Spleen (tissue), 11 donors: ENCODE data around the gene RANBP10. TPM values are rescaled to one million over a fixed set of nuclear protein-coding genes. Genes with fewer than 3 reads are reported as not detected.

ENCODE experiments used
- DNase-seq: peaks from one replicate; pipeline ENCODE4 v3.0.0-alpha.2; 2020
- H3K27ac ChIP-seq, 8 donors: fragments of 200-600 bp; sonication (generic) in 7 of 8; 1 replicate in 4 of 8; 2 replicates in 4 of 8; pipeline versions ENCODE4 v1.5.0 to v1.8.0; 2016 to 2021; ENCODE audit warnings: inconsistent platforms in 4 of 8, mild to moderate bottlenecking in 4 of 8, moderate library complexity in 1 of 8
- H3K27me3 ChIP-seq, 7 donors: fragments of 200-600 bp; sonication (generic) in 6 of 7; replicated peaks in 1 of 7; 1 replicate in 4 of 7; 2 replicates in 3 of 7; pipeline versions ENCODE4 v1.5.0 to v1.8.0; 2016 to 2021; ENCODE audit warnings: inconsistent platforms in 3 of 7, mild to moderate bottlenecking in 1 of 7
- H3K36me3 ChIP-seq, 6 donors: fragments of 200-600 bp; sonication (generic) in 5 of 6; 1 replicate in 4 of 6; 2 replicates in 2 of 6; pipeline versions ENCODE4 v1.5.0 to v1.8.0; 2016 to 2021; ENCODE audit warnings: inconsistent platforms in 2 of 6
- H3K4me1 ChIP-seq, 6 donors: fragments of 200-600 bp; sonication (generic) in 5 of 6; 1 replicate in 3 of 6; 2 replicates in 3 of 6; pipeline versions ENCODE4 v1.5.0 to v1.8.0; 2016 to 2021; ENCODE audit warnings: inconsistent platforms in 3 of 6
- H3K4me3 ChIP-seq, 8 donors: fragments of 200-600 bp; sonication (generic) in 7 of 8; 1 replicate in 4 of 8; 2 replicates in 4 of 8; pipeline versions ENCODE4 v1.5.0 to v1.8.0; 2016 to 2021; ENCODE audit warnings: inconsistent platforms in 4 of 8, mild to moderate bottlenecking in 4 of 8, moderate library complexity in 2 of 8
- H3K9me3 ChIP-seq, 8 donors: fragments of 200-600 bp; sonication (generic) in 7 of 8; 1 replicate in 4 of 8; 2 replicates in 4 of 8; pipeline versions ENCODE4 v1.5.0 to v1.8.0; 2016 to 2021; ENCODE audit warnings: inconsistent platforms in 4 of 8
- POLR2A ChIP-seq, 3 donors: fragments of 450-650 bp; IDR thresholded peaks; one replicate each; pipeline ENCODE4 v1.5.1; 2017; ENCODE audit warnings: antibody characterized with exemption in 3 of 3, mild to moderate bottlenecking in 1 of 3
- POLR2AphosphoS5 ChIP-seq, 3 donors: sonication (generic); formaldehyde crosslinking; IDR thresholded peaks; one replicate each; pipeline ENCODE4 v1.5.1; 2017; ENCODE audit warnings: antibody characterized with exemption in 3 of 3
- WGBS, 5 donors: extraction: QIAGEN DNeasy Blood & Tissue Kit in 3 of 5; methylation state at CpG; one replicate each; pipeline versions ENCODE4 v1.1.5 to v1.1.7; 2013 to 2018; 5-methylcytosine and 5-hydroxymethylcytosine counted together
- intact Hi-C: fragments of 100-400 bp; cut with DNase I; formaldehyde crosslinking; loops from one replicate; pipeline ENCODE4 v1.15.0; 2023; ENCODE audit warnings: low total_unique reads
- polyA plus RNA-seq, 3 donors: library from polyadenylated mRNA; stranded (reverse); fragments of 200-250 nt; gene quantifications; one replicate each; pipeline ENCODE4 v1.2.1, GENCODE V29; 2013
- total RNA-seq, 7 donors: library from RNA; depleted of rRNA in 3 of 7; stranded (reverse); fragments of >200 nt in 3 of 7; fragmentation: NEBNext Ultra II Directional in 4 of 7; extraction: Animal tissue kit (Norgen Biotek cat#: 25700) in 4 of 7; gene quantifications; one replicate each; pipeline versions ENCODE4 v1.1.0 to v1.2.1, GENCODE V29; 2016 to 2021
- TF ChIP-seq, protein P1 (sequence below), 11 experiments: fragments of 200-600 bp in 7 of 11; fragments of 450-650 bp in 4 of 11; sonication (generic) in 4 of 11; IDR thresholded peaks in 8 of 11; conservative IDR thresholded peaks in 3 of 11; 1 replicate in 7 of 11; 2 replicates in 4 of 11; pipeline versions ENCODE4 v1.4.0 to v1.8.0; 2016 to 2021; ENCODE audit warnings: antibody characterized with exemption in 11 of 11, inconsistent platforms in 4 of 11, mild to moderate bottlenecking in 1 of 11
- donor health status: healthy with polysubstance abuse.
- donor health status: DM: no; HTN: no; CAD: no; lungs with moderate emphysema.
- donor health status: DM: no; HTN: no; CAD: no.
- donor health status: Bipolar disorder and iron deficiency.
- donor health status: healthy.
- donor health status: DM: no; HTN: no; CAD: no.
- donor health status: DM: yes; HTN: yes; CAD: no.

RANBP10 gene
- total and polyA plus RNA-seq, 10 donors = 6.6 to 38.6 (median 22.6) TPM

DNA sequence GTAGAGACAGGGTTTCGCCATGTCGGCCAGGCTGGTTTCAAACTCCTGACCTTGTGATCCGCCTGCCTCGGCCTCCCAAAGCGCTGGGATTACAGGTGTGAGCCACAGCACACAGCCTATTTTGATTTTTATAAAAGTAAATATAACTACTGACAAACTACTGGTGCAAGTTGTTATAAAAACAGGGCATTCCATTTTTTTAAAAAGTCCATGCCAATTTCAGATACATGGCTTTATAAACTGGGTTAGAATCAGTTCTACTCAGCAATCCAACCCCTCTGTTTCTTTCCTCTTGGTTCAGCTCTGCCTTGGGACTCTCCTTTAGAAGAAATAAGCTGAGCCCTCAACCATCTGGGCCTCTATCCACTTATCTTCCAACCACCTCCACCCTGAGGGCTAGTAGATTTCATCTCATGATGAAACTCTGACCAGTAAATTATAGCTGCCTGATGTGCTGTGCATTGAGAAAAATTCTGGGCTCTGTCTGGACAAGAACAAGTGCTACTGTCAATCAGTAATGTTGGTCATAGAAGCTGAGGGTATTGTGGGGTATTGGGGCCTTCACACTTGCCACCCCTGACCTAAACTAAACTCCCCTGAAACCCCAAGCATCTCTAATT lies 10.2 kb downstream of the RANBP10 start:
- peaks cover 0 to 52% (median 14%) of the 10 kb centered on the region in 6 donors for H3K36me3 ChIP-seq
- H3K27me3 ChIP-seq = no peaks in the 10 kb centered on the region
- 92 to 99% (median 97%) methylated on average over 5 of the region's 5 CpGs for WGBS, 5 donors
- DNase-seq = no peak
- no peak overlapping the region for H3K4me3 ChIP-seq
- intact Hi-C loops = no loop called here
- TF ChIP-seq, protein P1, sequence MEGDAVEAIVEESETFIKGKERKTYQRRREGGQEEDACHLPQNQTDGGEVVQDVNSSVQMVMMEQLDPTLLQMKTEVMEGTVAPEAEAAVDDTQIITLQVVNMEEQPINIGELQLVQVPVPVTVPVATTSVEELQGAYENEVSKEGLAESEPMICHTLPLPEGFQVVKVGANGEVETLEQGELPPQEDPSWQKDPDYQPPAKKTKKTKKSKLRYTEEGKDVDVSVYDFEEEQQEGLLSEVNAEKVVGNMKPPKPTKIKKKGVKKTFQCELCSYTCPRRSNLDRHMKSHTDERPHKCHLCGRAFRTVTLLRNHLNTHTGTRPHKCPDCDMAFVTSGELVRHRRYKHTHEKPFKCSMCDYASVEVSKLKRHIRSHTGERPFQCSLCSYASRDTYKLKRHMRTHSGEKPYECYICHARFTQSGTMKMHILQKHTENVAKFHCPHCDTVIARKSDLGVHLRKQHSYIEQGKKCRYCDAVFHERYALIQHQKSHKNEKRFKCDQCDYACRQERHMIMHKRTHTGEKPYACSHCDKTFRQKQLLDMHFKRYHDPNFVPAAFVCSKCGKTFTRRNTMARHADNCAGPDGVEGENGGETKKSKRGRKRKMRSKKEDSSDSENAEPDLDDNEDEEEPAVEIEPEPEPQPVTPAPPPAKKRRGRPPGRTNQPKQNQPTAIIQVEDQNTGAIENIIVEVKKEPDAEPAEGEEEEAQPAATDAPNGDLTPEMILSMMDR (IDR thresholded peaks at IDR 0.05 in 8 of 11, conservative IDR thresholded peaks at IDR 0.05 in 3 of 11) = no peak
- TF ChIP-seq POLR2AphosphoS5 (IDR thresholded peaks at IDR 0.05) (no peak), POLR2A (IDR thresholded peaks at IDR 0.05) (no peak)
- H3K9me3 ChIP-seq = no peaks in the 10 kb centered on the region
- H3K27ac ChIP-seq = no peak overlapping the region
- peaks cover 2 to 62% (median 18%) of the 10 kb centered on the region in 6 donors for H3K4me1 ChIP-seq

GRCh38 chr16:67790071-67790470 lies 16.3 kb downstream of the RANBP10 start:
- Histone ChIP-seq H3K27me3 (no peaks in the 10 kb centered on the region), H3K9me3 (no peaks in the 10 kb centered on the region), H3K27ac (peak overlapping the region in 3 of 8 donors; percentile 6 to 50 (median 21)), H3K4me3 (no peak overlapping the region), H3K36me3 (peaks cover 0 to 25% (median 0%) of the 10 kb centered on the region in 6 donors), H3K4me1 (peaks cover 0 to 57% (median 19%) of the 10 kb centered on the region in 6 donors)
- intact Hi-C loops = no loop called here
- TF ChIP-seq POLR2AphosphoS5 (IDR thresholded peaks at IDR 0.05) (no peak), POLR2A (IDR thresholded peaks at IDR 0.05) (no peak)
- TF ChIP-seq, protein P1 (IDR thresholded peaks at IDR 0.05 in 8 of 11, conservative IDR thresholded peaks at IDR 0.05 in 3 of 11) = no peak
- DNase-seq = no peak

DNA sequence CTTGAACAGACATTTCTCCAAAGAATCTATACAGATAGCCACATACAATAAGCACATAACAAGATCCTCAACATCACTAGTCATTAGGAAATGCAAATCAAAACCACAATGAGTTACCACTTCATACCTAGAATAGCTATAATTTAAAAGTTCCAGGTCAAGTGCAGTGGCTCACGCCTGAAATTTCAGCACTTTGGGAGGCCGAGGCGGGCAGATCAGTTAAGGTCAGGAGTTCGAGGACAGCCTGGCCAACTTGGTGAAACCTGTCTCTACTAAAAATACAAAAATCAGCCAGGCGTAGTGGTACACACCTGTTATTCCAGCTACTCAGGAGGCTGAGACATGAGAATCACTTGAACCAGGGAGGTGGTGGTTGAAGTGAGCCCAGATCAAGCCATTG lies 19.9 kb downstream of the RANBP10 start:
- 71 to 86% (median 78%) methylated on average over 5 of the region's 5 CpGs for WGBS, 5 donors
- H3K27ac ChIP-seq = no peak overlapping the region
- no peak overlapping the region for H3K4me3 ChIP-seq
- H3K9me3 ChIP-seq = no peaks in the 10 kb centered on the region
- intact Hi-C loops = no loop called here
- TF ChIP-seq POLR2A (IDR thresholded peaks at IDR 0.05) (no peak), POLR2AphosphoS5 (IDR thresholded peaks at IDR 0.05) (no peak)
- TF ChIP-seq, protein P1 (IDR thresholded peaks at IDR 0.05 in 8 of 11, conservative IDR thresholded peaks at IDR 0.05 in 3 of 11) = no peak
- peaks cover 0 to 40% (median 0%) of the 10 kb centered on the region in 6 donors for H3K36me3 ChIP-seq
- no peaks in the 10 kb centered on the region for H3K27me3 ChIP-seq
- no peak for DNase-seq
- H3K4me1 ChIP-seq = peaks cover 0 to 60% (median 27%) of the 10 kb centered on the region in 6 donors

DNA sequence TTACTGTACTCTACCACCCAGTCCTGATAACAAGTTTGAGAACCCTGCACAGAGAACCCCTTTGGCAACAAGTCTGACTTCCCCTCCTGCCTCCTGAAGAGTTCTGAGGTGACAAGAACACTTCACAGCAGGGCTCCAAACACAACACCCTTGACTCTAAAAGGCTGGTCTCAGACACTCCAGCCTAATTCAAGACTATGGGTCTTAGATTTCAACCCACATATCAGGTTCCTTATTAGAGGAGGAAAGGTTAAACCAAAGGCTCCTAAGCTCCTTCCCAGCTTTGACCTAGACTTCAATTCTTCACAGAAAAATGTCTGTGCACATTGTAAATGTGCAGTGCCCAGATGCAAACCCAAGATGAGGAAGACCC lies 23.0 kb downstream of the RANBP10 start:
- Histone ChIP-seq H3K36me3 (peaks cover 0 to 60% (median 0%) of the 10 kb centered on the region in 6 donors), H3K9me3 (no peaks in the 10 kb centered on the region), H3K27me3 (no peaks in the 10 kb centered on the region), H3K27ac (no peak overlapping the region), H3K4me3 (no peak overlapping the region), H3K4me1 (peaks cover 3 to 68% (median 22%) of the 10 kb centered on the region in 6 donors)
- intact Hi-C loops = no loop called here
- TF ChIP-seq, protein P1 (IDR thresholded peaks at IDR 0.05 in 8 of 11, conservative IDR thresholded peaks at IDR 0.05 in 3 of 11) = no peak
- TF ChIP-seq POLR2A (IDR thresholded peaks at IDR 0.05) = no peak
- TF ChIP-seq POLR2AphosphoS5 (IDR thresholded peaks at IDR 0.05) = no peak
- no peak for DNase-seq
